22Rv1 (cell line): ENCODE results near the gene LTBP1.

Source experiments
- ZFX ChIP-seq: fragments of 450-650 bp; IDR thresholded peaks from 2 replicates; pipeline ENCODE4 v1.6.1; 2017; ENCODE audit warnings: antibody characterized with exemption, borderline replicate concordance
- TF ChIP-seq, protein P1 (sequence below): fragments of 450-650 bp; IDR thresholded peaks from 2 replicates; pipeline ENCODE4 v1.5.1; 2017; ENCODE audit warnings: mild to moderate bottlenecking

- TF ChIP-seq, protein P1, sequence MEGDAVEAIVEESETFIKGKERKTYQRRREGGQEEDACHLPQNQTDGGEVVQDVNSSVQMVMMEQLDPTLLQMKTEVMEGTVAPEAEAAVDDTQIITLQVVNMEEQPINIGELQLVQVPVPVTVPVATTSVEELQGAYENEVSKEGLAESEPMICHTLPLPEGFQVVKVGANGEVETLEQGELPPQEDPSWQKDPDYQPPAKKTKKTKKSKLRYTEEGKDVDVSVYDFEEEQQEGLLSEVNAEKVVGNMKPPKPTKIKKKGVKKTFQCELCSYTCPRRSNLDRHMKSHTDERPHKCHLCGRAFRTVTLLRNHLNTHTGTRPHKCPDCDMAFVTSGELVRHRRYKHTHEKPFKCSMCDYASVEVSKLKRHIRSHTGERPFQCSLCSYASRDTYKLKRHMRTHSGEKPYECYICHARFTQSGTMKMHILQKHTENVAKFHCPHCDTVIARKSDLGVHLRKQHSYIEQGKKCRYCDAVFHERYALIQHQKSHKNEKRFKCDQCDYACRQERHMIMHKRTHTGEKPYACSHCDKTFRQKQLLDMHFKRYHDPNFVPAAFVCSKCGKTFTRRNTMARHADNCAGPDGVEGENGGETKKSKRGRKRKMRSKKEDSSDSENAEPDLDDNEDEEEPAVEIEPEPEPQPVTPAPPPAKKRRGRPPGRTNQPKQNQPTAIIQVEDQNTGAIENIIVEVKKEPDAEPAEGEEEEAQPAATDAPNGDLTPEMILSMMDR = no peak
- TF ChIP-seq ZFX = no peak
Observed at GRCh38 chr2:33334083-33334482, 387.3 kb downstream of the LTBP1 start.
